ENCODE measurements around the gene L3MBTL4. TPM values are rescaled to one million over a fixed set of nuclear protein-coding genes. Genes with fewer than 3 reads are reported as not detected.

L3MBTL4 gene
- total and polyA plus RNA-seq, 7 donors = 1.2 to 5.7 (median 3.4) TPM

DNA sequence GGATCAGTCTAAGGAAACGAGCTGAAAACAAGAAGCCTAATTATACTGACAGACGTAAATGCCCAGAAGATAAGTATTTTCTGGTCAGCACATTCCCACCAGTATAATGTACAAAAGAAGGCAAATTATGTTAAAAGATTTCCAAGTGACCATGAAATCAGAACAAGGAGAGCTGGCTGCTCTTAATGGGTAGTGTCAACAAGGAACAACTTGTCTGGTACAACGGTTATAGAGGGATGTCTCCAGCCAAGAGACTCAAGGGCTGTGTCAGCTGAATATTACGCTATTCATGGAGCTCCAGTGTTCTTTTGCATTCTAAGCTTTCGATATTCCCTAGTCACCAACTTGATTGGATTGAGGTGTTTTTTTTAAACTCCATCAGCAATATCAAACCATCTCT, 8.6 kb upstream of the L3MBTL4 start:
- intact Hi-C loops (cut with DNase I) = no loop called here

DNA sequence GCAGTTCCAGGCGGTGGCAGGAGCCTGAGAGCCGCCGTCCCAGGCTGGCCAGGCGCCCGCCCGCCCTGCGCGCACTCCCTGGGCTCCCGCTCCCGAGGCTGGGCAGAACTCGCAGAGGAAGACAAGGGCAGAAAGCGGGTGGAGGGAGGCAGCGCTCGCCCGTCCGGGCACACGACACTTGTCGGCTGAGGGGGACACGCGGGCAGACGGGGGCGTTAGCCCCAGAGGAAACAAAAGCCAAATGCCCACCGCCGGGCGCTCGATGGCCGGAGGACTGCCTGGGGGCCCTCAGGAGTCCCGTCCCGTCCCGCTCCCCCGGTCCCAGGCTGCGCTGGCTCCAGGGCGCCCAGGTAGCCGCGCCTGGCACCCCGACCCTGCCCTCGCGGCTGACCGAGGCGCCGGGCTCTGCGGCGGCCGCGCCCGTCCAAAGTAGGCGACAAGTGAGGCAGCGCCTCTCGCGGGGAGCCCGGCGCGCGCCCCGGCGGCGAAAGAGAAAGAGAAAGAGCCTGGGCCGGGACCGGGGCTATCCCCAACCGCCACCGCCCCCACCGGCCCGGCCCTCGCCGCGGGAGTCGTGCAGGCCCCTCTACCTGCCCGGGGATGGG, 491 bp downstream of the L3MBTL4 start:
- intact Hi-C loops (cut with DNase I) = no loop called here
- Histone ChIP-seq H3K36me3 (no peaks in the 10 kb centered on the region), H3K27me3 (no peaks in the 10 kb centered on the region), H3K9me3 (no peaks in the 10 kb centered on the region), H3K4me1 (peaks cover 0 to 14% (median 5%) of the 10 kb centered on the region in 4 donors), H3K27ac (peak overlapping the region; percentile 74 to 82 (median 81)), H3K4me3 (peak overlapping the region; percentile 68 to 83 (median 78))
- peak in 1 of 4 donors; percentile 12 for TF ChIP-seq POLR2AphosphoS5 (IDR thresholded peaks at IDR 0.05)
- no peak for TF ChIP-seq EP300 (IDR thresholded peaks at IDR 0.05)
- WGBS, 2 donors = 1% methylated on average over 68 of the region's 68 CpGs
- DNase-seq = peak; percentile 80

More for the DNA sequence above, 8.6 kb upstream of the L3MBTL4 start:
- 75 to 80% methylated on average over 5 of the region's 5 CpGs for WGBS, 2 donors
- TF ChIP-seq POLR2AphosphoS5 (IDR thresholded peaks at IDR 0.05) (no peak), POLR2A (IDR thresholded peaks at IDR 0.05) (no peak), EP300 (IDR thresholded peaks at IDR 0.05) (no peak)
- TF ChIP-seq, protein P1, sequence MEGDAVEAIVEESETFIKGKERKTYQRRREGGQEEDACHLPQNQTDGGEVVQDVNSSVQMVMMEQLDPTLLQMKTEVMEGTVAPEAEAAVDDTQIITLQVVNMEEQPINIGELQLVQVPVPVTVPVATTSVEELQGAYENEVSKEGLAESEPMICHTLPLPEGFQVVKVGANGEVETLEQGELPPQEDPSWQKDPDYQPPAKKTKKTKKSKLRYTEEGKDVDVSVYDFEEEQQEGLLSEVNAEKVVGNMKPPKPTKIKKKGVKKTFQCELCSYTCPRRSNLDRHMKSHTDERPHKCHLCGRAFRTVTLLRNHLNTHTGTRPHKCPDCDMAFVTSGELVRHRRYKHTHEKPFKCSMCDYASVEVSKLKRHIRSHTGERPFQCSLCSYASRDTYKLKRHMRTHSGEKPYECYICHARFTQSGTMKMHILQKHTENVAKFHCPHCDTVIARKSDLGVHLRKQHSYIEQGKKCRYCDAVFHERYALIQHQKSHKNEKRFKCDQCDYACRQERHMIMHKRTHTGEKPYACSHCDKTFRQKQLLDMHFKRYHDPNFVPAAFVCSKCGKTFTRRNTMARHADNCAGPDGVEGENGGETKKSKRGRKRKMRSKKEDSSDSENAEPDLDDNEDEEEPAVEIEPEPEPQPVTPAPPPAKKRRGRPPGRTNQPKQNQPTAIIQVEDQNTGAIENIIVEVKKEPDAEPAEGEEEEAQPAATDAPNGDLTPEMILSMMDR (IDR thresholded peaks at IDR 0.05) = no peak
- H3K4me1 ChIP-seq = no peaks in the 10 kb centered on the region
- H3K36me3 ChIP-seq = no peaks in the 10 kb centered on the region
- H3K27me3 ChIP-seq = no peaks in the 10 kb centered on the region
- H3K4me3 ChIP-seq = no peak overlapping the region
- peaks cover 0 to 3% (median 0%) of the 10 kb centered on the region in 4 donors for H3K9me3 ChIP-seq
- DNase-seq = no peak
- no peak overlapping the region for H3K27ac ChIP-seq

DNA sequence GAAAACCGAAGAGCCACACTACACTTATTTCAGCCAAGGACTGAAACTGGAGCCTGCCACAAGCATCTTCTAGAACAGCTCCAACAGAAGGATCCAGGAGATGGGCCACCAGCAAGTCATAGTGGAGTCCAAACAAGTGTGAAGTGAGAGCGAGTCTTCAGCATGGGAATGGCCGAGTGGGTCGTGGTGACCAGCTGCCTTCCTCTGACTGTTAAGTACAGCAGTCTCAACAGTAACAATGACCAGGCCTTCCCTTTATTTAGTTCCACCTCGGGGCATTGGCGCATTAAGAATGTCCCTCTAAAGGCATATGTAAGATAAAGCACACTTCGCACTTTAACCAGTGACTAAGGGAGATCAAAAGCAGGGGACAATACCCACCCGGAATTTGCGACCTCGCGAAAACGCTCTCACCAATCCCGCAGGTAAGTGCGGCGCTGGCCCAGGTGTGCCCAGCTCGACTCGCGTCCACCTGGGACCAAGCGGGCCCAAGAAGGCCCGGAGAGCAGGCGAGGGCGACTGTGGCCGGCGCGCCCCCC, 1.1 kb downstream of the L3MBTL4 start:
- intact Hi-C loops (cut with DNase I) = no loop called here
- no peak for DNase-seq
- peak overlapping the region; percentile 74 to 82 (median 81) for H3K27ac ChIP-seq

DNA sequence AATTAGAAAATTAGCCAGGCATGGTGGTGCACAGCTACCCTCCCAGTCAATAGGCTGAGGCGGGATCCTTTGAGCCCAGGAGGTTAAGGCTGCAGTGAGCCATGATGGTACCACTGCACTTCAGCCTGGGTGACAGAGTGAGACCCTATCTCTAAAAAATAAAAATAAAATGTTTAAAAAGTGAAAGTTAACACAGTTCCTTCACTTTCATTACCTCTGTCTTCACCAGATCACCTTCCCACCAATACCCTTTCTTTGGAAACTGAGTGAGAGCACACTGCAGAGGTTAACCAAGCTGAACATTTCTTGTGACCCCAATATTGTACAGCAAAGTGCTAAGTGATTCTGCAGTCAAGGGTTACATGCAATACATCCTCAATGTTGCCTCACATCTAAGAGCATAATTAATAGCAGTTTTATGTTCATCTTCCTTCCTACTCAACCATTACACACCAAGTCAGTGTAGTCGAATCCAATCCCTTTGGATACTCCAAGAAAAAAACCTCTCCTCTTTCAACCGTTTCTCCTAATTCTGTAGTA, 1.7 kb downstream of the L3MBTL4 start:
- intact Hi-C loops (cut with DNase I) = no loop called here
- WGBS, 2 donors = 80 to 87% methylated on average over 3 of the region's 3 CpGs
- H3K36me3 ChIP-seq = no peaks in the 10 kb centered on the region
- no peaks in the 10 kb centered on the region for H3K27me3 ChIP-seq
- no peak overlapping the region for H3K27ac ChIP-seq
- peaks cover 0 to 14% (median 5%) of the 10 kb centered on the region in 4 donors for H3K4me1 ChIP-seq
- no peak for DNase-seq
- no peaks in the 10 kb centered on the region for H3K9me3 ChIP-seq
- TF ChIP-seq EP300 (IDR thresholded peaks at IDR 0.05) (no peak), POLR2A (IDR thresholded peaks at IDR 0.05) (no peak), POLR2AphosphoS5 (IDR thresholded peaks at IDR 0.05) (no peak)
- TF ChIP-seq, protein P1 (IDR thresholded peaks at IDR 0.05) = no peak
- no peak overlapping the region for H3K4me3 ChIP-seq

More for the DNA sequence above, 1.1 kb downstream of the L3MBTL4 start:
- no peaks in the 10 kb centered on the region for H3K27me3 ChIP-seq
- peaks cover 0 to 14% (median 5%) of the 10 kb centered on the region in 4 donors for H3K4me1 ChIP-seq
- WGBS, 2 donors = 17 to 29% methylated on average over 25 of the region's 25 CpGs
- H3K9me3 ChIP-seq = no peaks in the 10 kb centered on the region
- H3K4me3 ChIP-seq = peak overlapping the region; percentile 68 to 83 (median 78)
- H3K36me3 ChIP-seq = no peaks in the 10 kb centered on the region
- TF ChIP-seq POLR2A (IDR thresholded peaks at IDR 0.05) (no peak), POLR2AphosphoS5 (IDR thresholded peaks at IDR 0.05) (no peak), EP300 (IDR thresholded peaks at IDR 0.05) (no peak)
- TF ChIP-seq, protein P1 (IDR thresholded peaks at IDR 0.05) = no peak

DNA sequence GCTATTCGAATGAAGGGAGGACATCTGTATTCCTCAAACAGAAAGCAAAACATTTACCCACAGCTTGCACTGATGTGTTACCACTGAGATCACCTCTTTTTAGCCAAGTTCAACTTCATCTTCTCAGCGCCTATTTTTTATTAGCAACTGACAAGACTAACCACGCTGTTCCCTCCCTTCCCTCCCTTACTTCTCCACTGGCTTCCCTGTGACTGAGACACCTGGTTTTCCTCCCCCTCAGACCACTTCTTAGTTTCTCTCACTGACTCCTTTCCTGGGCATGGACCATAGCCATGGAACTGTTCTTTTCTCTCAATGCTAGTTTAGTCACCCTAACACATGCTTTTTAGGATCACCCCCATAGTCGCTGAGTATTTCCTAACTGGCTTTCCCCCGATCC, 3.3 kb downstream of the L3MBTL4 start:
- no peaks in the 10 kb centered on the region for H3K36me3 ChIP-seq
- no peaks in the 10 kb centered on the region for H3K9me3 ChIP-seq
- DNase-seq = no peak
- H3K4me3 ChIP-seq = no peak overlapping the region
- intact Hi-C loops (cut with DNase I) = no loop called here
- no peak for TF ChIP-seq EP300 (IDR thresholded peaks at IDR 0.05)
- TF ChIP-seq POLR2AphosphoS5 (IDR thresholded peaks at IDR 0.05) = no peak
- TF ChIP-seq POLR2A (IDR thresholded peaks at IDR 0.05) = no peak
- TF ChIP-seq, protein P1 (IDR thresholded peaks at IDR 0.05) = no peak
- WGBS, 2 donors = 71 to 77% methylated on average over 5 of the region's 5 CpGs
- peaks cover 0 to 14% (median 5%) of the 10 kb centered on the region in 4 donors for H3K4me1 ChIP-seq
- H3K27me3 ChIP-seq = no peaks in the 10 kb centered on the region
- H3K27ac ChIP-seq = no peak overlapping the region

Data from sigmoid colon (tissue), 7 donors.